ENCODE measurements around the gene DNAJC15.

DNAJC15 gene

GRCh38 chr13:43005460-43006236, 17.7 kb upstream of the DNAJC15 start:
- DNase-seq (ENCODE audit: low read depth) = peak; percentile 79

GRCh38 chr13:43006893-43007631, 16.3 kb upstream of the DNAJC15 start:
- peak; percentile 75 for DNase-seq (ENCODE audit: low read depth)

GRCh38 chr13:43008596-43008995, 14.8 kb upstream of the DNAJC15 start:
- no peak for DNase-seq (ENCODE audit: low read depth)

- DNase-seq (ENCODE audit: low read depth) = peak; percentile 72
Observed at GRCh38 chr13:43009506-43009905, 13.9 kb upstream of the DNAJC15 start.

GRCh38 chr13:43014162-43014561, 9.2 kb upstream of the DNAJC15 start:
- no peak for DNase-seq (ENCODE audit: low read depth)

- DNase-seq (ENCODE audit: low read depth) = no peak
Observed at GRCh38 chr13:43016226-43016625, 7.2 kb upstream of the DNAJC15 start.

GRCh38 chr13:43019811-43020210, 3.6 kb upstream of the DNAJC15 start:
- DNase-seq (ENCODE audit: low read depth) = no peak

- DNase-seq (ENCODE audit: low read depth) = no peak
Observed at GRCh38 chr13:43020794-43021193, 2.6 kb upstream of the DNAJC15 start.

- peak; percentile 85 for DNase-seq (ENCODE audit: low read depth)
Observed at GRCh38 chr13:43021926-43022670, 1.3 kb upstream of the DNAJC15 start.

GRCh38 chr13:43022934-43023288, 475 bp upstream of the DNAJC15 start:
- DNase-seq (ENCODE audit: low read depth) = no peak

GRCh38 chr13:43026262-43026661, 2.9 kb downstream of the DNAJC15 start:
- no peak for DNase-seq (ENCODE audit: low read depth)

GRCh38 chr13:43030548-43030947, 7.2 kb downstream of the DNAJC15 start:
- no peak for DNase-seq (ENCODE audit: low read depth)

- DNase-seq (ENCODE audit: low read depth) = peak; percentile 71
Observed at GRCh38 chr13:43031881-43032280, 8.5 kb downstream of the DNAJC15 start.

GRCh38 chr13:43033038-43033437, 9.7 kb downstream of the DNAJC15 start:
- no peak for DNase-seq (ENCODE audit: low read depth)

- DNase-seq (ENCODE audit: low read depth) = peak; percentile 70
Observed at GRCh38 chr13:43036351-43037250, 13.2 kb downstream of the DNAJC15 start.

- no peak for DNase-seq (ENCODE audit: low read depth)
Observed at GRCh38 chr13:43039966-43040365, 16.6 kb downstream of the DNAJC15 start.

GRCh38 chr13:43040581-43041368, 17.4 kb downstream of the DNAJC15 start:
- DNase-seq (ENCODE audit: low read depth) = peak; percentile 65

- DNase-seq (ENCODE audit: low read depth) = no peak
Observed at GRCh38 chr13:43041369-43041921, 18.1 kb downstream of the DNAJC15 start.

GRCh38 chr13:43042410-43042921, 19.1 kb downstream of the DNAJC15 start:
- DNase-seq (ENCODE audit: low read depth) = no peak

GRCh38 chr13:43044720-43045301, 21.4 kb downstream of the DNAJC15 start:
- DNase-seq (ENCODE audit: low read depth) = peak; percentile 51

Data from amniotic epithelial cell (primary cell).